Cardiac muscle cell (in vitro differentiated cells and primary cell): ENCODE results near the gene MTREX. TPM values are rescaled to one million over a fixed set of nuclear protein-coding genes. Genes with fewer than 3 reads are reported as not detected.
A peak's percentile ranks its signal among the peaks of the same experiment; 100 is the strongest.

Source experiments
- DNase-seq, 2 donors: peaks; one replicate each; pipeline versions ENCODE4 v3.0.0 to v3.0.0-alpha.2; 2010 to 2017; ENCODE audit warnings: low read depth in 1 of 2, low spot score in 1 of 2
- H3K27ac ChIP-seq: fragments of 200-600 bp; sonication (generic); 2 replicates; pipeline ENCODE4 v1.5.1; 2016
- H3K27me3 ChIP-seq: fragments of 200-600 bp; sonication (generic); 2 replicates; pipeline ENCODE4 v1.6.0; 2016; ENCODE audit warnings: control low read depth
- H3K36me3 ChIP-seq: fragments of 200-600 bp; sonication (generic); 2 replicates; pipeline ENCODE4 v1.5.1; 2016; ENCODE audit warnings: control low read depth
- H3K4me1 ChIP-seq: fragments of 200-600 bp; sonication (generic); 2 replicates; pipeline ENCODE4 v1.8.1; 2017; ENCODE audit warnings: low read depth, mild to moderate bottlenecking, mixed run types
- H3K4me3 ChIP-seq: fragments of 200-600 bp; sonication (generic); 2 replicates; pipeline ENCODE4 v1.5.1; 2016; ENCODE audit warnings: mild to moderate bottlenecking
- H3K9me3 ChIP-seq: fragments of 200-600 bp; sonication (generic); 2 replicates; pipeline ENCODE4 v1.5.1; 2017; ENCODE audit warnings: low read depth, mild to moderate bottlenecking, control low read depth
- CTCF ChIP-seq: IDR thresholded peaks from 2 replicates; pipeline ENCODE4 v1.5.1; 2012; ENCODE audit warnings: low read depth, mild to moderate bottlenecking, low read length
- polyA plus RNA-seq: library from polyadenylated mRNA; unstranded; fragments of >200 nt; fragmentation: Nextera tagmentation; extraction: Ambion mirVana; gene quantifications from 2 replicates; pipeline ENCODE4 v1.2.1, GENCODE V29; 2016
- total RNA-seq: library from RNA; depleted of rRNA; stranded (reverse); fragments of >200 nt; gene quantifications from 2 replicates; pipeline ENCODE4 v1.2.3, GENCODE V29; 2016

Gene MTREX
- total and polyA plus RNA-seq, 2 experiments from 2014 or later = 32.8 to 65.2 TPM

GRCh38 chr5:55325621-55326020, 17.8 kb downstream of the MTREX start:
- H3K9me3 ChIP-seq = no peaks in the 10 kb centered on the region
- no peak for TF ChIP-seq CTCF
- H3K27ac ChIP-seq = no peak overlapping the region
- no peaks in the 10 kb centered on the region for H3K27me3 ChIP-seq
- no peak for DNase-seq
- no peak overlapping the region for H3K4me3 ChIP-seq
- no peaks in the 10 kb centered on the region for H3K4me1 ChIP-seq
- peaks cover 9% of the 10 kb centered on the region for H3K36me3 ChIP-seq

GRCh38 chr5:55327281-55327680, 19.5 kb downstream of the MTREX start:
- no peaks in the 10 kb centered on the region for H3K4me1 ChIP-seq
- H3K36me3 ChIP-seq = peaks cover 9% of the 10 kb centered on the region
- no peaks in the 10 kb centered on the region for H3K9me3 ChIP-seq
- H3K27ac ChIP-seq = no peak overlapping the region
- H3K4me3 ChIP-seq = no peak overlapping the region
- no peak for DNase-seq
- TF ChIP-seq CTCF = no peak
- H3K27me3 ChIP-seq = no peaks in the 10 kb centered on the region

GRCh38 chr5:55331321-55331720, 23.5 kb downstream of the MTREX start:
- peaks cover 10% of the 10 kb centered on the region for H3K36me3 ChIP-seq

GRCh38 chr5:55333017-55333416, 25.2 kb downstream of the MTREX start:
- Histone ChIP-seq H3K36me3 (peaks cover 5% of the 10 kb centered on the region), H3K4me3 (no peak overlapping the region), H3K27ac (no peak overlapping the region), H3K27me3 (no peaks in the 10 kb centered on the region), H3K9me3 (no peaks in the 10 kb centered on the region), H3K4me1 (no peaks in the 10 kb centered on the region)
- no peak for DNase-seq
- no peak for TF ChIP-seq CTCF

More at GRCh38 chr5:55331321-55331720, 23.5 kb downstream of the MTREX start:
- no peaks in the 10 kb centered on the region for H3K9me3 ChIP-seq
- H3K4me1 ChIP-seq = no peaks in the 10 kb centered on the region
- H3K27ac ChIP-seq = no peak overlapping the region
- no peaks in the 10 kb centered on the region for H3K27me3 ChIP-seq
- H3K4me3 ChIP-seq = no peak overlapping the region
- TF ChIP-seq CTCF = no peak
- peak in 1 of 2 donors; percentile 48 for DNase-seq

GRCh38 chr5:55333811-55334210, 26.0 kb downstream of the MTREX start:
- Histone ChIP-seq H3K9me3 (no peaks in the 10 kb centered on the region), H3K36me3 (peaks cover 4% of the 10 kb centered on the region), H3K27ac (no peak overlapping the region), H3K4me3 (no peak overlapping the region), H3K27me3 (no peaks in the 10 kb centered on the region), H3K4me1 (no peaks in the 10 kb centered on the region)
- DNase-seq = no peak
- TF ChIP-seq CTCF = no peak

- Histone ChIP-seq H3K9me3 (no peaks in the 10 kb centered on the region), H3K4me1 (no peaks in the 10 kb centered on the region), H3K27me3 (no peaks in the 10 kb centered on the region), H3K4me3 (no peak overlapping the region), H3K27ac (no peak overlapping the region), H3K36me3 (peaks cover 14% of the 10 kb centered on the region)
- DNase-seq = no peak
- TF ChIP-seq CTCF = no peak
Measured at GRCh38 chr5:55338092-55338613, 30.4 kb downstream of the MTREX start.
